Adipocyte (in vitro differentiated cells): ENCODE data around the gene SNAI3.

Experiments used
- DNase-seq: peaks from one replicate; pipeline ENCODE4 v3.0.0-alpha.2; 2015; ENCODE audit warnings: low read depth
- H3K27me3 ChIP-seq: replicated peaks from 2 replicates; pipeline ENCODE4 v1.7.0; 2013; ENCODE audit warnings: mild to moderate bottlenecking, low read length, moderate library complexity; ENCODE audit not compliant: control insufficient read depth, insufficient read depth
- H3K36me3 ChIP-seq: 2 replicates; pipeline ENCODE4 v1.7.0; 2013; ENCODE audit warnings: low read length, mild to moderate bottlenecking, moderate library complexity; ENCODE audit not compliant: control insufficient read depth, insufficient read depth, severe bottlenecking
- H3K4me1 ChIP-seq: 2 replicates; pipeline ENCODE4 v1.7.0; 2013; ENCODE audit warnings: mild to moderate bottlenecking, low read length, moderate library complexity; ENCODE audit not compliant: control insufficient read depth, insufficient read depth
- H3K4me3 ChIP-seq: 2 replicates; pipeline ENCODE4 v1.7.0; 2013; ENCODE audit warnings: mild to moderate bottlenecking, low read length, moderate library complexity
- H3K9ac ChIP-seq: 2 replicates; pipeline ENCODE4 v1.7.0; 2013; ENCODE audit warnings: mild to moderate bottlenecking, low read length, moderate library complexity
- H3K9me3 ChIP-seq: 2 replicates; pipeline ENCODE4 v1.7.0; 2013; ENCODE audit warnings: mild to moderate bottlenecking, low read length, moderate library complexity; ENCODE audit not compliant: control insufficient read depth

The SNAI3 gene

GRCh38 chr16:88686439-88687253 lies at the start of gene SNAI3:
TSS of gene SNAI3 (minus strand) at chr16:88686507. CDS start at chr16:88686406, 101 bp downstream.
- DNase-seq = peak; percentile 79
- Histone ChIP-seq H3K27me3 (peaks cover 19% of the 10 kb centered on the region), H3K4me1 (peaks cover 19% of the 10 kb centered on the region), H3K9me3 (no peaks in the 10 kb centered on the region), H3K4me3 (peak within 1 kb of the TSS; percentile 56), H3K9ac (peak within 1 kb of the TSS; percentile 10), H3K36me3 (no peaks in the 10 kb centered on the region)

DNA sequence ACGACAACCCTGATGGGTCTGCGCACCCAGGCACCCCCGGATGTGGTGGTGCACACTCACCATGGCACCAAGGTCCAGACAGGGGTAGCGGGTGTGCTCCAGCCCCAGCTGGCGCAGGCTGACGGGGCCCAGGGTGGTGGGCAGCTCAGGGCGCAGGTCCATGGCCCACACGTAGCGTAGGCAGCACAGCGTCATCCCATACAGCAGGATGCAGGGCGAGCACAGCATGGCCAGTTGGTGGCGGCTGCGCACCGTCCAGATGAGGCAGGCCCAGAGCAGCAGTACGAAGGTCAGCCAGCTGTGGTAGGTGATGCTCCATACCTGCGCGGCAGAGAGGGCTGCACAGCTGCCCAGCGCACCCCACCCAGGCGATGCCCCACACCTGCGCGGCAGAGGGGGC lies 49.8 kb upstream of the SNAI3 start:
- Histone ChIP-seq H3K4me1 (no peaks in the 10 kb centered on the region), H3K36me3 (peaks cover 93% of the 10 kb centered on the region), H3K9ac (no peak overlapping the region), H3K9me3 (no peaks in the 10 kb centered on the region), H3K27me3 (no peaks in the 10 kb centered on the region), H3K4me3 (no peak overlapping the region)
- no peak for DNase-seq

DNA sequence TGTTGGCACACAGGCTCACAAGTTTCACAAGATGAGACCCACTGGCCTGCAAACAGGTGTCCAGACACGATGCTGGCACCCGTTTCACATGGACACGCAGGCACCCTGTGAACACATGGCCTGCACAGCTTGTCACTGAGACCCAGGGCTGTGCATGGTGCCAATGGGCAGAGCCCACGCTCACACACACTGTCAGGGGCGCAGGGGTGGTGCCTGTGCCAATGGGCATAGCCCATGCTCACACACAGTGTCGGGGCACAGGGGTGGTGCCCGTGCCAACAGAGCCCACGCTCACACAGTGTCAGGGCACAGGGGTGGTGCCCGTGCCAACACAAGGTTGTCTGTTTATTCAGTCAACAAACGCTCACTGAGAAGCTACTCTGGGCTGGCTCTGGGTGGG lies 49.3 kb upstream of the SNAI3 start:
- Histone ChIP-seq H3K9ac (no peak overlapping the region), H3K9me3 (no peaks in the 10 kb centered on the region), H3K4me1 (no peaks in the 10 kb centered on the region), H3K4me3 (no peak overlapping the region), H3K36me3 (peaks cover 93% of the 10 kb centered on the region), H3K27me3 (no peaks in the 10 kb centered on the region)
- no peak for DNase-seq

DNA sequence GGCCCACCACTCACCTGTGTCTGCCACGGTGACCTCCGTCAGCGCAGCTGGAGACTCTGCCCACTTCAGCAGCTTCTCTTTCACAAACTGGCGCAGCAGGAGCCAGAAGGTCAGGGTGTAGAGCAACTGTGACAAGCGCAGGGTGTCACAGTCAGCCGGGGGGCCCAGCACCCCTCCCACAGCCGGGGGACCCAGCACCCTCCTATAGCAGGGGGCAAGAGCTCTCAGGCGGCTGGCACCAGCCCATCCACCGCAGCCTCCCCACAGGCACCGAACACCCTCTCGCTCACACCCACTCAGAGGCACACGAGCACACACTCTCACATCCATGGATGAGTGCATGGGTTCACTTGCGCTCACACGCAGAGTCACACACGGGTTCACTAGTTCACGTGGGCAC lies 48.8 kb upstream of the SNAI3 start:
- H3K9ac ChIP-seq = no peak overlapping the region
- no peak overlapping the region for H3K4me3 ChIP-seq
- no peaks in the 10 kb centered on the region for H3K9me3 ChIP-seq
- no peaks in the 10 kb centered on the region for H3K4me1 ChIP-seq
- peaks cover 91% of the 10 kb centered on the region for H3K36me3 ChIP-seq
- no peak for DNase-seq
- no peaks in the 10 kb centered on the region for H3K27me3 ChIP-seq

GRCh38 chr16:88734361-88734728 lies 48.0 kb upstream of the SNAI3 start:
- no peaks in the 10 kb centered on the region for H3K9me3 ChIP-seq
- no peak for DNase-seq
- no peaks in the 10 kb centered on the region for H3K4me1 ChIP-seq

GRCh38 chr16:88733630-88734360 lies 47.5 kb upstream of the SNAI3 start:
- H3K9ac ChIP-seq = no peak overlapping the region
- no peak overlapping the region for H3K4me3 ChIP-seq
- H3K36me3 ChIP-seq = peaks cover 84% of the 10 kb centered on the region
- H3K9me3 ChIP-seq = no peaks in the 10 kb centered on the region
- DNase-seq = no peak
- no peaks in the 10 kb centered on the region for H3K4me1 ChIP-seq
- no peaks in the 10 kb centered on the region for H3K27me3 ChIP-seq

More at GRCh38 chr16:88734361-88734728, 48.0 kb upstream of the SNAI3 start:
- no peak overlapping the region for H3K9ac ChIP-seq
- no peak overlapping the region for H3K4me3 ChIP-seq
- H3K27me3 ChIP-seq = no peaks in the 10 kb centered on the region
- H3K36me3 ChIP-seq = peaks cover 88% of the 10 kb centered on the region

- no peaks in the 10 kb centered on the region for H3K9me3 ChIP-seq
- H3K36me3 ChIP-seq = peaks cover 77% of the 10 kb centered on the region
- no peak overlapping the region for H3K9ac ChIP-seq
- no peaks in the 10 kb centered on the region for H3K27me3 ChIP-seq
- no peaks in the 10 kb centered on the region for H3K4me1 ChIP-seq
- no peak overlapping the region for H3K4me3 ChIP-seq
- no peak for DNase-seq
Observed at GRCh38 chr16:88732961-88733294, 46.6 kb upstream of the SNAI3 start.

- Histone ChIP-seq H3K9ac (no peak overlapping the region), H3K36me3 (peaks cover 77% of the 10 kb centered on the region), H3K27me3 (no peaks in the 10 kb centered on the region), H3K4me1 (no peaks in the 10 kb centered on the region), H3K4me3 (no peak overlapping the region), H3K9me3 (no peaks in the 10 kb centered on the region)
- no peak for DNase-seq
Observed at GRCh38 chr16:88732172-88732960, 46.1 kb upstream of the SNAI3 start.

GRCh38 chr16:88731699-88732098 lies 45.4 kb upstream of the SNAI3 start:
- no peaks in the 10 kb centered on the region for H3K27me3 ChIP-seq
- no peaks in the 10 kb centered on the region for H3K9me3 ChIP-seq
- H3K4me3 ChIP-seq = no peak overlapping the region
- no peaks in the 10 kb centered on the region for H3K4me1 ChIP-seq
- no peak for DNase-seq
- peaks cover 79% of the 10 kb centered on the region for H3K36me3 ChIP-seq
- H3K9ac ChIP-seq = no peak overlapping the region

DNA sequence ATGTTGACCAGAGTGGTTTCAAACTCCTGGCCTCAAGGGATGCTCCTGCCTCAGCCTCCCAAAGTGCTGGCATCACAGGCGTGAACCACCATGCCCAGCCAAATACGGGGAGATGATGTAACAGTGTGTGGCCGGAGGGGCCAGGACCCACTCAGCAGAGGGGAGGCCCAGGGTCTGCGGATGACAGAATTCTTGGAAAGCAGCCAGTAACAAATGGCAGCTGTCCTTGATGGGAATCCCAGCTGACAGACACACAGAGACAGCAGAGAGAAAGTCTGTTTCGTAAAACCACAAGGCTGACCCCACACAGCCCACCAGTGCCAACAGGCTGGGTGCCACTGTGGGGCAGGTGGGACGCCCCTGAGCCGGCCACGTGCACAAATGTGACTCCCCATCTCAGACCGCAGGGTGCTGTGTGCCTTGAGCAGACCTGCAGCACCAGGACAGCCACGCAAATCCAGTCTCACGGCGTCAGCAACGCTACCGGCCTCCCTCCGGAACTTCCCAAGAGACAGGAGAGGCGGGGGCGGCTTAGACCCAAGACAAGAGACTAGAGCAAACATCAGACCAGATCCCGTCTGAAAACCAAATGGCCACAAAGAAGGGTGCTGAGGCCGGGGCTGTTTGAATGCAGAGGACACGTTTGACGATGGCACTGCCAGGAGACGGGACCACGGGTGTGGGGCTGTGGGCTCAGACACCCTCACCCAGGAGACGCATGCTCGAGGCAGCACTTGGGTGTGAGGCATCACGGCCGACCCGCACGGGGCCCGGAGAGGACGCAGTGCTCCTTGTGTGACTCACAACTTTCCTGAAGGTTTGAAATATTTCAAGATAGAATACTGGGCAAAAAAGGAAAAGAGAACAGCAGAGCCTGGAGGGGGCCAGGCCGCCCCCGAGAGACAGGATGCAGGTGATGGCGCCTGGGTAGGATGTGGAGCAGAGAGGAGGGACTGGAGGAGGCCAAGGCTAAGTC lies 44.6 kb upstream of the SNAI3 start:
- Histone ChIP-seq H3K36me3 (peaks cover 81% of the 10 kb centered on the region), H3K9me3 (no peaks in the 10 kb centered on the region), H3K4me1 (no peaks in the 10 kb centered on the region), H3K27me3 (no peaks in the 10 kb centered on the region), H3K4me3 (no peak overlapping the region), H3K9ac (no peak overlapping the region)
- DNase-seq = no peak
